Keratinocyte (primary cell): ENCODE results near the gene SEPHS2. TPM values are rescaled to one million over a fixed set of nuclear protein-coding genes. Genes with fewer than 3 reads are reported as not detected.

Experiments
- DNase-seq: peaks from one replicate; pipeline ENCODE4 v3.0.0-alpha.2; 2011; ENCODE audit warnings: low read depth, missing footprints, low spot score
- FAIRE-seq: peaks from 2 replicates; lab custom pipeline; 2011; peaks lifted over from hg19 to GRCh38; lab: Jason Lieb, UNC
- H2AFZ ChIP-seq: 2 replicates; pipeline ENCODE4 v1.6.0; 2012; ENCODE audit warnings: low read length, control low read depth, inconsistent platforms; ENCODE audit not compliant: control insufficient read depth
- H3K27ac ChIP-seq: 2 replicates; pipeline ENCODE4 v1.5.1; 2011; ENCODE audit warnings: low read length; ENCODE audit not compliant: control insufficient read depth, insufficient read depth
- H3K27me3 ChIP-seq: 3 replicates; pipeline ENCODE4 v1.6.0; 2011; ENCODE audit warnings: low read length; ENCODE audit not compliant: control insufficient read depth, insufficient read depth; ENCODE audit errors: extremely low read depth
- H3K36me3 ChIP-seq, 2 experiments: 2 replicates in 1 of 2; 3 replicates in 1 of 2; pipeline ENCODE4 v1.5.1; 2011; ENCODE audit warnings: low read length in 2 of 2, mild to moderate bottlenecking in 1 of 2; ENCODE audit not compliant: control insufficient read depth in 2 of 2, insufficient read depth in 2 of 2; ENCODE audit errors: extremely low read depth in 1 of 2
- H3K4me1 ChIP-seq: 3 replicates; pipeline ENCODE4 v1.5.1; 2011; ENCODE audit warnings: low read length; ENCODE audit not compliant: control insufficient read depth, insufficient read depth; ENCODE audit errors: extremely low read depth
- H3K4me2 ChIP-seq: 3 replicates; pipeline ENCODE4 v1.6.0; 2011; ENCODE audit warnings: low read depth, low read length; ENCODE audit not compliant: control insufficient read depth, insufficient read depth; ENCODE audit errors: extremely low read depth
- H3K4me3 ChIP-seq, 3 experiments: fragments of 200-600 bp in 1 of 3; sonication (generic) in 1 of 3; 2 replicates in 2 of 3; 3 replicates in 1 of 3; pipeline ENCODE4 v1.5.1; 2011 to 2016; ENCODE audit warnings: low read length in 3 of 3, mild to moderate bottlenecking in 3 of 3, control low read depth in 2 of 3, inconsistent platforms in 1 of 3, low read depth in 1 of 3, mixed read lengths in 1 of 3, mixed run types in 1 of 3, moderate library complexity in 1 of 3; ENCODE audit not compliant: control insufficient read depth in 2 of 3, insufficient read depth in 2 of 3; ENCODE audit errors: extremely low read depth in 1 of 3
- H3K79me2 ChIP-seq: 2 replicates; pipeline ENCODE4 v1.6.0; 2012; ENCODE audit warnings: low read length; ENCODE audit not compliant: control insufficient read depth, insufficient read depth
- H3K9ac ChIP-seq: 3 replicates; pipeline ENCODE4 v1.6.0; 2011; ENCODE audit warnings: low read length; ENCODE audit not compliant: control insufficient read depth, insufficient read depth; ENCODE audit errors: extremely low read depth
- H3K9me1 ChIP-seq: 3 replicates; pipeline ENCODE4 v1.6.0; 2011; ENCODE audit warnings: low read length; ENCODE audit not compliant: control insufficient read depth, insufficient read depth; ENCODE audit errors: extremely low read depth
- H3K9me3 ChIP-seq: 2 replicates; pipeline ENCODE4 v1.5.1; 2012; ENCODE audit warnings: low read depth, low read length; ENCODE audit not compliant: control insufficient read depth
- H4K20me1 ChIP-seq: 3 replicates; pipeline ENCODE4 v1.6.0; 2011; ENCODE audit warnings: low read length; ENCODE audit not compliant: control insufficient read depth, insufficient read depth; ENCODE audit errors: extremely low read depth
- CTCF ChIP-seq, 3 experiments: IDR thresholded peaks in 1 of 3; conservative IDR thresholded peaks in 1 of 3; optimal IDR thresholded peaks in 1 of 3; 2 replicates in 2 of 3; 3 replicates in 1 of 3; pipeline versions ENCODE3 to v1.5.1; 2011; ENCODE audit warnings: low read length in 3 of 3, mild to moderate bottlenecking in 3 of 3, moderate library complexity in 2 of 3, control low read depth in 1 of 3, inconsistent platforms in 1 of 3; ENCODE audit not compliant: insufficient read depth in 2 of 3; ENCODE audit errors: extremely low read depth in 1 of 3
- EZH2 ChIP-seq: IDR thresholded peaks from one replicate; pipeline ENCODE4 v1.6.1; 2012; ENCODE audit warnings: inconsistent platforms, mild to moderate bottlenecking, low read length, moderate library complexity
- dilution Hi-C: fragments of 300-500 bp; cut with MboI; formaldehyde crosslinking; loops from one replicate; pipeline ENCODE4 v1.7.0; 2020; ENCODE audit warnings: low sequenced_read_pairs; ENCODE audit not compliant: extremely low pct_ligation_motif_present
- polyA plus RNA-seq, 5 experiments: library from polyadenylated mRNA; depleted of rRNA in 3 of 5; stranded (reverse) in 3 of 5; stranded (forward) in 1 of 5; unstranded in 1 of 5; fragments of >200 nt; gene quantifications; 1 replicate in 1 of 5; 2 replicates in 3 of 5; 3 replicates in 1 of 5; pipeline versions ENCODE4 v1.2.1 to v1.2.3, GENCODE V29; 2011 to 2012; ENCODE audit warnings: missing spikeins in 2 of 5, low read depth in 1 of 5, low replicate concordance in 1 of 5

Gene SEPHS2
- polyA plus RNA-seq, 1 donor (not counting 4 experiments of a cell fraction or from before 2014, with no cell fraction given): 36.5 TPM

- H3K9me3 ChIP-seq: no peaks in the 10 kb centered on the region
- FAIRE-seq: no peak
- peak overlapping the region; percentile 39 to 65 (median 64) for H3K4me3 ChIP-seq
- no peak for DNase-seq
- no peaks in the 10 kb centered on the region for H3K79me2 ChIP-seq
- H3K27me3 ChIP-seq: no peaks in the 10 kb centered on the region
- H3K27ac ChIP-seq: no peak overlapping the region
- H3K4me1 ChIP-seq: peaks cover 14% of the 10 kb centered on the region
- peaks cover 9% of the 10 kb centered on the region in 2 experiments for H3K36me3 ChIP-seq
- H4K20me1 ChIP-seq: no peaks in the 10 kb centered on the region
- TF ChIP-seq EZH2: no peak
- no peak for TF ChIP-seq CTCF (optimal IDR thresholded peaks at IDR 0.05 in 1 of 3, IDR thresholded peaks at IDR 0.05 in 1 of 3, conservative IDR thresholded peaks at IDR 0.05 in 1 of 3; ENCODE audit: extremely low read depth in 1 of 3, insufficient read depth in 2 of 3, low read length in 3 of 3)
- H3K9ac ChIP-seq: peak overlapping the region; percentile 64
- no peaks in the 10 kb centered on the region for H3K9me1 ChIP-seq
- peak overlapping the region; percentile 72 for H3K4me2 ChIP-seq
- peak overlapping the region; percentile 78 for H2AFZ ChIP-seq
- dilution Hi-C loops: no loop called here
Observed at GRCh38 chr16:30416624-30417528, 28.8 kb downstream of the SEPHS2 start.

- Histone ChIP-seq H4K20me1 (no peaks in the 10 kb centered on the region), H3K4me2 (no peak overlapping the region), H3K79me2 (no peaks in the 10 kb centered on the region), H3K9me3 (no peaks in the 10 kb centered on the region), H3K4me1 (peaks cover 14% of the 10 kb centered on the region), H3K4me3 (no peak overlapping the region), H3K27ac (no peak overlapping the region), H2AFZ (no peak overlapping the region), H3K36me3 (peaks cover 7 to 10% of the 10 kb centered on the region in 2 experiments), H3K9ac (no peak overlapping the region), H3K27me3 (no peaks in the 10 kb centered on the region), H3K9me1 (no peaks in the 10 kb centered on the region)
- DNase-seq (no peak), FAIRE-seq (no peak)
- dilution Hi-C loops: no loop called here
- TF ChIP-seq EZH2 (no peak), CTCF (optimal IDR thresholded peaks at IDR 0.05 in 1 of 3, IDR thresholded peaks at IDR 0.05 in 1 of 3, conservative IDR thresholded peaks at IDR 0.05 in 1 of 3; ENCODE audit: extremely low read depth in 1 of 3, insufficient read depth in 2 of 3, low read length in 3 of 3) (no peak)
Observed at GRCh38 chr16:30416047-30416603, 29.5 kb downstream of the SEPHS2 start.
